Body of pancreas (tissue), 4 donors: ENCODE results near the gene POLA1.

Experiments used
- CTCF ChIP-seq, 7 experiments: fragments of 450-650 bp in 4 of 7; fragments of 200-600 bp in 3 of 7; sonication (generic) in 3 of 7; IDR thresholded peaks; one replicate each; pipeline ENCODE4 v1.5.1; 2016 to 2019; ENCODE audit warnings: antibody characterized with exemption in 7 of 7
- POLR2A ChIP-seq, 3 donors: fragments of 450-650 bp; IDR thresholded peaks; one replicate each; pipeline ENCODE4 v1.6.1; 2016; ENCODE audit warnings: antibody characterized with exemption in 3 of 3, mild to moderate bottlenecking in 2 of 3

- TF ChIP-seq CTCF (IDR thresholded peaks at IDR 0.05) (no peak), POLR2A (IDR thresholded peaks at IDR 0.05) (no peak)
Observed at GRCh38 chrX:24741330-24741729, 47.6 kb downstream of the POLA1 start.
